ENCODE data around the gene TMPRSS11E. TPM values are rescaled to one million over a fixed set of nuclear protein-coding genes. Genes with fewer than 3 reads are reported as not detected.
"Not testable (repeated sequence)": the region's sequence is repeated elsewhere in the genome, so short reads cannot be mapped to it uniquely, and the experiment has no call there.

The TMPRSS11E gene
- total RNA-seq, 2 experiments from 2014 or later: not detected

DNA sequence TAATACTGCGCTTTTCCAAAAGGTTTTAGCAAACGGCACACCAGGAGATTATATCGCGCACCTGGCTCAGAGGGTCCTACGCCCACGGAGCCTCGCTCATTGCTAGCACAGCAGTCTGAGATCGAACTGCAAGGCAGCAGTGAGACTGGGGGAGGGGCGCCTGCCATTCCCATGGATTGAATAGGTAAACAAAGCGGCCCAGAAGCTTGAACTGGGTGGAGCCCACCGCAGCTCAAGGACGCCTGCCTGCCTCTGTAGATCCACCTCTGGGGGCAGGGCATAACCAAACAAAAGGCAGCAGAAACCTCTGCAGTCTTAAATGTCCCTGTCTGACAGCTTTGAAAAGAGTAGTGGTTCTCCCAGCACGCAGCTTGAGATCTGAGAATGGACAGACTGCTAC lies 95.5 kb downstream of the TMPRSS11E start:
- CTCF ChIA-PET; H3K27ac Mint-ChIP-seq; H3K27me3 Mint-ChIP-seq; H3K36me3 Mint-ChIP-seq (ENCODE audit: low read depth); H3K4me3 Mint-ChIP-seq; DNase-seq; POLR2A ChIA-PET; H3K9me3 Mint-ChIP-seq; H3K4me1 Mint-ChIP-seq: not testable (repeated sequence)

Other genes starting within 250 kb of the TMPRSS11E start
- gene TMPRSS11B, start 201.8 kb upstream of the TMPRSS11E start, total RNA-seq: not detected
- 10 to 100 TPM; 80.0 to 95.1 TPM for gene YTHDC1, start 97.4 kb upstream of the TMPRSS11E start, total RNA-seq
- not detected for gene UGT2B17, start 128.9 kb downstream of the TMPRSS11E start, total RNA-seq
- not detected for gene UGT2B15, start 223.2 kb downstream of the TMPRSS11E start, total RNA-seq